ENCODE measurements around the gene ABHD15. TPM values are rescaled to one million over a fixed set of nuclear protein-coding genes. Genes with fewer than 3 reads are reported as not detected.

Gene ABHD15
- total RNA-seq, 1 experiment from 2014 or later, result 8.2 TPM

GRCh38 chr17:29591146-29591736 lies 24.4 kb upstream of the ABHD15 start:
- peak overlapping the region; percentile 94 for H3K27ac ChIP-seq (ENCODE audit: low read depth, low read length)
- H3K4me1 ChIP-seq (ENCODE audit: control insufficient read depth in 1 of 2, insufficient read depth in 2 of 2, low read length in 2 of 2), result peaks cover 36 to 67% of the 10 kb centered on the region in 2 experiments
- intact Hi-C loops (cut with micrococcal nuclease), result loop anchor here (1.0 to 10.0 kb wide), 2 partner anchors 221 to 446 kb away; no protein-coding TSS in a partner anchor
- ChIA-PET CTCF (interaction anchor here (0.6 to 3.4 kb wide), 23 partner anchors 7 to 1584 kb away, joined by 3 to 57 read pairs (median 4); partner anchors contain the start of genes ABHD15, CORO6, NUFIP2 and PHF12), RAD21 (ENCODE audit: low non-redundant PET in 1 of 2, low total read pairs in 2 of 2, uncharacterized antibody in 2 of 2, unreplicated experiment in 2 of 2) (interaction anchor here in 1 of 2 experiments (1.1 kb wide), 1 partner anchor 9 kb away, joined by 3 read pairs; no protein-coding TSS in a partner anchor), POLR2A (interaction anchor here (0.7 to 1.0 kb wide), 2 partner anchors 24 to 221 kb away, joined by 3 read pairs; partner anchors contain the start of gene ABHD15)
- ATAC-seq (peak; percentile 21), DNase-seq (ENCODE audit: low read depth, low spot score) (peak; percentile 48)
- peak overlapping the region; percentile 84 for H3K9ac ChIP-seq (ENCODE audit: low read length)
- H3K4me3 ChIP-seq (replicated peaks in 1 of 2; ENCODE audit: low read depth in 1 of 2, low read length in 2 of 2), result peak overlapping the region; percentile 66
- H3K36me3 ChIP-seq (ENCODE audit: control insufficient read depth in 1 of 2, insufficient read depth in 2 of 2, low read length in 2 of 2), result no peaks in the 10 kb centered on the region
- no peaks in the 10 kb centered on the region for H3K27me3 ChIP-seq (ENCODE audit: insufficient read depth, low read length)
- H3K9me3 ChIP-seq (ENCODE audit: control insufficient read depth in 1 of 2, insufficient read depth in 1 of 2, low read depth in 1 of 2, low read length in 2 of 2), result no peaks in the 10 kb centered on the region
- BruUV-seq (replicated peaks), result no TSS peak
- H4K20me1 ChIP-seq (ENCODE audit: insufficient read depth), result no peaks in the 10 kb centered on the region
- H3K9me2 ChIP-seq (ENCODE audit: insufficient read depth), result no peaks in the 10 kb centered on the region
- TF ChIP-seq CBX3 (IDR thresholded peaks at IDR 0.05; ENCODE audit: low read depth), result no peak
- TF ChIP-seq, protein P1, sequence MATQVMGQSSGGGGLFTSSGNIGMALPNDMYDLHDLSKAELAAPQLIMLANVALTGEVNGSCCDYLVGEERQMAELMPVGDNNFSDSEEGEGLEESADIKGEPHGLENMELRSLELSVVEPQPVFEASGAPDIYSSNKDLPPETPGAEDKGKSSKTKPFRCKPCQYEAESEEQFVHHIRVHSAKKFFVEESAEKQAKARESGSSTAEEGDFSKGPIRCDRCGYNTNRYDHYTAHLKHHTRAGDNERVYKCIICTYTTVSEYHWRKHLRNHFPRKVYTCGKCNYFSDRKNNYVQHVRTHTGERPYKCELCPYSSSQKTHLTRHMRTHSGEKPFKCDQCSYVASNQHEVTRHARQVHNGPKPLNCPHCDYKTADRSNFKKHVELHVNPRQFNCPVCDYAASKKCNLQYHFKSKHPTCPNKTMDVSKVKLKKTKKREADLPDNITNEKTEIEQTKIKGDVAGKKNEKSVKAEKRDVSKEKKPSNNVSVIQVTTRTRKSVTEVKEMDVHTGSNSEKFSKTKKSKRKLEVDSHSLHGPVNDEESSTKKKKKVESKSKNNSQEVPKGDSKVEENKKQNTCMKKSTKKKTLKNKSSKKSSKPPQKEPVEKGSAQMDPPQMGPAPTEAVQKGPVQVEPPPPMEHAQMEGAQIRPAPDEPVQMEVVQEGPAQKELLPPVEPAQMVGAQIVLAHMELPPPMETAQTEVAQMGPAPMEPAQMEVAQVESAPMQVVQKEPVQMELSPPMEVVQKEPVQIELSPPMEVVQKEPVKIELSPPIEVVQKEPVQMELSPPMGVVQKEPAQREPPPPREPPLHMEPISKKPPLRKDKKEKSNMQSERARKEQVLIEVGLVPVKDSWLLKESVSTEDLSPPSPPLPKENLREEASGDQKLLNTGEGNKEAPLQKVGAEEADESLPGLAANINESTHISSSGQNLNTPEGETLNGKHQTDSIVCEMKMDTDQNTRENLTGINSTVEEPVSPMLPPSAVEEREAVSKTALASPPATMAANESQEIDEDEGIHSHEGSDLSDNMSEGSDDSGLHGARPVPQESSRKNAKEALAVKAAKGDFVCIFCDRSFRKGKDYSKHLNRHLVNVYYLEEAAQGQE (IDR thresholded peaks at IDR 0.05; ENCODE audit: low read depth), result no peak
- TF ChIP-seq JUND (IDR thresholded peaks at IDR 0.05), result no peak
- peak; percentile 98 for TF ChIP-seq MAX (IDR thresholded peaks at IDR 0.05)
- peak; percentile 30 for TF ChIP-seq TCF7L2 (IDR thresholded peaks at IDR 0.05; ENCODE audit: borderline replicate concordance, extremely low read depth, insufficient read depth, insufficient read length)
- TF ChIP-seq EGR1 (IDR thresholded peaks at IDR 0.05; ENCODE audit: low read depth), result peak; percentile 54; the same call in 1 of the 2 replicates
- TF ChIP-seq ELF1 (IDR thresholded peaks at IDR 0.05; ENCODE audit: borderline replicate concordance, low read depth), result no peak
- 0 out of 2 replicates have a peak, but pooled peaks have one; percentile 39 for TF ChIP-seq SIN3A (IDR thresholded peaks at IDR 0.05; ENCODE audit: low read depth)
- no peak for TF ChIP-seq ZFX (IDR thresholded peaks at IDR 0.05)
- no peak for TF ChIP-seq ZNF274 (IDR thresholded peaks at IDR 0.05; ENCODE audit: low read depth, low read length)
- TF ChIP-seq POLR2A (IDR thresholded peaks at IDR 0.05; ENCODE audit: borderline replicate concordance, extremely low read depth, insufficient read depth, insufficient read length), result peak; percentile 64
- TF ChIP-seq EZH2phosphoT487 (IDR thresholded peaks at IDR 0.05; ENCODE audit: borderline replicate concordance), result no peak
- TF ChIP-seq SP1 (IDR thresholded peaks at IDR 0.05; ENCODE audit: low read depth), result no peak
- TF ChIP-seq RAD21 (IDR thresholded peaks at IDR 0.05; ENCODE audit: low read depth), result no peak
- H3K4me2 ChIP-seq (ENCODE audit: low read length), result peak overlapping the region; percentile 91
- peak overlapping the region; percentile 74 for H2AFZ ChIP-seq (ENCODE audit: low read depth, low read length, poor library complexity, severe bottlenecking)
- peaks cover 55% of the 10 kb centered on the region for H3K79me2 ChIP-seq (ENCODE audit: insufficient read depth, low read length)

Measured in HCT116 (cell line).